HG03280 (cell line): Measurements from ENCODE around the gene CSF1R.
"Not testable (repeated sequence)": the region's sequence is repeated elsewhere in the genome, so short reads cannot be mapped to it uniquely, and the experiment has no call there.

ENCODE experiments used
- ATAC-seq: cut with Tn5 transposase; IDR thresholded peaks from one replicate; pipeline ENCODE4 v1.9.1; 2021; ENCODE audit warnings: mild to moderate bottlenecking, moderate library complexity; ENCODE audit not compliant: unreplicated experiment

Gene CSF1R

GRCh38 chr5:150105928-150106615 is 19.7 kb upstream of the CSF1R start:
- no peak for ATAC-seq

- no peak for ATAC-seq
These were observed 18.2 kb upstream of the CSF1R start for GRCh38 chr5:150104550-150104870.

- ATAC-seq: no peak
These were observed 17.6 kb upstream of the CSF1R start for GRCh38 chr5:150103678-150104549.

- ATAC-seq: no peak
These were observed 14.7 kb upstream of the CSF1R start for GRCh38 chr5:150101023-150101422.

- no peak for ATAC-seq
These were observed 10.8 kb upstream of the CSF1R start for GRCh38 chr5:150097152-150097551.

- ATAC-seq: peak; percentile 54
These were observed 5.9 kb upstream of the CSF1R start for GRCh38 chr5:150092159-150092787.

GRCh38 chr5:150085191-150085912 is 1.0 kb downstream of the CSF1R start:
- no peak for ATAC-seq

GRCh38 chr5:150084754-150085153 is 1.6 kb downstream of the CSF1R start:
- not testable (repeated sequence) for ATAC-seq

GRCh38 chr5:150082889-150083288 is 3.5 kb downstream of the CSF1R start:
- ATAC-seq: no peak

GRCh38 chr5:150082374-150082773 is 4.0 kb downstream of the CSF1R start:
- ATAC-seq: no peak

- ATAC-seq: peak; percentile 56
These were observed 4.6 kb downstream of the CSF1R start for GRCh38 chr5:150081541-150082283.

GRCh38 chr5:150080696-150081435 is 5.5 kb downstream of the CSF1R start:
- ATAC-seq: no peak

GRCh38 chr5:150079909-150080461 is 6.4 kb downstream of the CSF1R start:
- ATAC-seq: no peak

GRCh38 chr5:150078802-150079689 is 7.3 kb downstream of the CSF1R start:
- ATAC-seq: no peak

- ATAC-seq: no peak
These were observed 8.2 kb downstream of the CSF1R start for GRCh38 chr5:150077996-150078801.

GRCh38 chr5:150077060-150077459 is 9.3 kb downstream of the CSF1R start:
- no peak for ATAC-seq

GRCh38 chr5:150075806-150076205 is 10.5 kb downstream of the CSF1R start:
- ATAC-seq: no peak

GRCh38 chr5:150075233-150075632 is 11.1 kb downstream of the CSF1R start:
- no peak for ATAC-seq
